Measurements from ENCODE around the gene ASAP3. TPM values are rescaled to one million over a fixed set of nuclear protein-coding genes. Genes with fewer than 3 reads are reported as not detected.
"Not testable (repeated sequence)": the region's sequence is repeated elsewhere in the genome, so short reads cannot be mapped to it uniquely, and the experiment has no call there.

The ASAP3 gene
- total RNA-seq, 6 experiments from 2014 or later = 5.9 to 14.5 (median 12.3) TPM

GRCh38 chr1:23496490-23497181 is 12.7 kb upstream of the ASAP3 start:
- no peak for DNase-seq
- TF ChIP-seq, protein P1, sequence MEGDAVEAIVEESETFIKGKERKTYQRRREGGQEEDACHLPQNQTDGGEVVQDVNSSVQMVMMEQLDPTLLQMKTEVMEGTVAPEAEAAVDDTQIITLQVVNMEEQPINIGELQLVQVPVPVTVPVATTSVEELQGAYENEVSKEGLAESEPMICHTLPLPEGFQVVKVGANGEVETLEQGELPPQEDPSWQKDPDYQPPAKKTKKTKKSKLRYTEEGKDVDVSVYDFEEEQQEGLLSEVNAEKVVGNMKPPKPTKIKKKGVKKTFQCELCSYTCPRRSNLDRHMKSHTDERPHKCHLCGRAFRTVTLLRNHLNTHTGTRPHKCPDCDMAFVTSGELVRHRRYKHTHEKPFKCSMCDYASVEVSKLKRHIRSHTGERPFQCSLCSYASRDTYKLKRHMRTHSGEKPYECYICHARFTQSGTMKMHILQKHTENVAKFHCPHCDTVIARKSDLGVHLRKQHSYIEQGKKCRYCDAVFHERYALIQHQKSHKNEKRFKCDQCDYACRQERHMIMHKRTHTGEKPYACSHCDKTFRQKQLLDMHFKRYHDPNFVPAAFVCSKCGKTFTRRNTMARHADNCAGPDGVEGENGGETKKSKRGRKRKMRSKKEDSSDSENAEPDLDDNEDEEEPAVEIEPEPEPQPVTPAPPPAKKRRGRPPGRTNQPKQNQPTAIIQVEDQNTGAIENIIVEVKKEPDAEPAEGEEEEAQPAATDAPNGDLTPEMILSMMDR (IDR thresholded peaks at IDR 0.05) = no peak
- no peak overlapping the region for H3K4me3 Mint-ChIP-seq
- no peaks in the 10 kb centered on the region for H3K9me3 Mint-ChIP-seq
- H3K27me3 Mint-ChIP-seq (ENCODE audit: insufficient read depth) = peaks cover 11% of the 10 kb centered on the region; the same call in 1 of the 2 replicates
- no peaks in the 10 kb centered on the region for H3K36me3 Mint-ChIP-seq (ENCODE audit: low read depth)
- no peaks in the 10 kb centered on the region for H3K4me1 Mint-ChIP-seq (ENCODE audit: low read depth)
- no peak overlapping the region for H3K27ac Mint-ChIP-seq

GRCh38 chr1:23494836-23495235 is 10.9 kb upstream of the ASAP3 start:
- not testable (repeated sequence) for H3K9me3 Mint-ChIP-seq; H3K4me3 Mint-ChIP-seq; DNase-seq; H3K4me1 Mint-ChIP-seq (ENCODE audit: low read depth); H3K36me3 Mint-ChIP-seq (ENCODE audit: low read depth); H3K27ac Mint-ChIP-seq
- peaks cover 17% of the 10 kb centered on the region for H3K27me3 Mint-ChIP-seq (ENCODE audit: insufficient read depth)

DNA sequence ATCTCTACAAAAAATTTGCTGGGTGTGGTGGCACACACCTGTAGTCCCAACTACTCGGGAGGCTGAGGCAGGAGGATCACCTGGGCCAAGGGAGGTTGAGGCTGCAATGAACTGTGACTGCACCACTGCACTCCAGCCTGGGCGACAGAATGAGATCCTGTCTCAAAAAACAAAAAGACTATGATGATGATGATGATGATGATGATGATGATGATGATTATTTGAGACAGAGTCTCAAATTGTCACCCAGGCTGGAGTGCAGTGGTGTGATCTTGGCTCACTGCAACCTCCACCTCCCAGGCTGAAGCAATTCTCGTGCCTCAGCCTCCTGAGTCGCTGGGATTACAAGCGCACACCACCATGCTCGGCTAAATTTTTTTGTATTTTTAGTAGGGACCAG is 8.8 kb upstream of the ASAP3 start:
- H3K36me3 Mint-ChIP-seq (ENCODE audit: low read depth); H3K4me1 Mint-ChIP-seq (ENCODE audit: low read depth); H3K4me3 Mint-ChIP-seq; DNase-seq; H3K9me3 Mint-ChIP-seq; H3K27ac Mint-ChIP-seq: not testable (repeated sequence)
- H3K27me3 Mint-ChIP-seq (ENCODE audit: insufficient read depth) = peaks cover 23% of the 10 kb centered on the region

DNA sequence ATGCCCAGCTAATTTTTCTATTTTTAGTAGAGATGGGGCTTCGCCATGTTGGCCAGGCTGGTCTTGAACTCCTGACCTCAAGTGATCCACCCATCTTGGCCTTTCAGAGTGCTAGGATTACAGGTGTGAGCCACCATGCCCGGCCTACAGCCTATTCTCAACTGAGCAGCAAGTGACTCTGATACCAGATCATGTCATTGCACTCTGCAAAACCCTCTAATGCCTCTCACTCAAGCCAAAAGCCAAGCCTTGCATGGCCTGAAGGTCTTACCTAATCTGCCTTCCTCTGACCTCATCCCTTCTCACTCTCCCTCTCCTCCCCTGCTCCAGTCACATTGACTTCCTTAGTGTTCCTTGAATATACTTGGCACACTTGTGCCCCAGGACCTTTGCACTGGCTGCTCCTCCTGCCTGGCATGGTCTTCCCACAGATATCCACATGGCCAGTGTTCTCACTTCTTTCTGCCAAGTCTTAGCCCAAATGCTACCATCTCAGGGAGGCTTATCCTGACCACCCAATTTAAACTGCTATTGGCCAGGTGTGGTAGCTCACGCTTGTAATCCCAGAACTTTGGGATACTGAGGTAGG is 8.2 kb upstream of the ASAP3 start:
- Mint-ChIP-seq H3K27me3 (ENCODE audit: insufficient read depth) (peaks cover 23% of the 10 kb centered on the region), H3K4me1 (ENCODE audit: low read depth) (no peaks in the 10 kb centered on the region), H3K4me3 (no peak overlapping the region), H3K27ac (no peak overlapping the region), H3K36me3 (ENCODE audit: low read depth) (no peaks in the 10 kb centered on the region), H3K9me3 (no peaks in the 10 kb centered on the region)
- TF ChIP-seq, protein P1 (IDR thresholded peaks at IDR 0.05) = no peak
- DNase-seq = no peak

- Mint-ChIP-seq H3K27ac (no peak overlapping the region), H3K4me1 (ENCODE audit: low read depth) (peaks cover 4% of the 10 kb centered on the region), H3K27me3 (ENCODE audit: insufficient read depth) (peaks cover 26% of the 10 kb centered on the region), H3K36me3 (ENCODE audit: low read depth) (no peaks in the 10 kb centered on the region), H3K4me3 (no peak overlapping the region), H3K9me3 (no peaks in the 10 kb centered on the region)
- no peak for DNase-seq
- TF ChIP-seq, protein P1 (IDR thresholded peaks at IDR 0.05) = no peak
These were observed 5.9 kb upstream of the ASAP3 start for GRCh38 chr1:23489842-23490241.

- Mint-ChIP-seq H3K36me3 (ENCODE audit: low read depth) (no peaks in the 10 kb centered on the region), H3K27ac (no peak overlapping the region), H3K27me3 (ENCODE audit: insufficient read depth) (peaks cover 10% of the 10 kb centered on the region), H3K4me1 (ENCODE audit: low read depth) (peaks cover 14% of the 10 kb centered on the region), H3K9me3 (no peaks in the 10 kb centered on the region), H3K4me3 (peak overlapping the region; percentile 90)
- no peak for DNase-seq
- TF ChIP-seq, protein P1 (IDR thresholded peaks at IDR 0.05) = no peak
These were observed 988 bp upstream of the ASAP3 start for GRCh38 chr1:23485002-23485332.

Data from HFFc6 (cell line).